ENCODE measurements around the gene STXBP6. TPM values are rescaled to one million over a fixed set of nuclear protein-coding genes. Genes with fewer than 3 reads are reported as not detected.

STXBP6 gene
- total and polyA plus RNA-seq, 12 donors = 0.06 to 3.7 (median 0.68) TPM

GRCh38 chr14:24928386-24928900 lies 121.5 kb downstream of the STXBP6 start:
- H3K4me3 ChIP-seq = no peak overlapping the region
- no peaks in the 10 kb centered on the region for H3K4me1 ChIP-seq (replicated peaks in 1 of 2)
- no peaks in the 10 kb centered on the region for H3K9me3 ChIP-seq (replicated peaks in 1 of 3)
- DNase-seq = no peak
- 37 to 43% (median 38%) methylated on average over 1 of the region's 1 CpG for WGBS, 4 donors
- H3K36me3 ChIP-seq (replicated peaks in 1 of 2) = no peaks in the 10 kb centered on the region
- H3K27ac ChIP-seq = no peak overlapping the region
- no peak for TF ChIP-seq POLR2A (IDR thresholded peaks at IDR 0.05)
- no peak for TF ChIP-seq CTCF (IDR thresholded peaks at IDR 0.05)
- intact Hi-C loops (cut with DNase I) = no loop called here
- H3K27me3 ChIP-seq = no peaks in the 10 kb centered on the region

- no peak overlapping the region for H3K4me3 ChIP-seq
- H3K27me3 ChIP-seq = no peaks in the 10 kb centered on the region
- H3K9me3 ChIP-seq (replicated peaks in 1 of 3) = no peaks in the 10 kb centered on the region
- TF ChIP-seq CTCF (IDR thresholded peaks at IDR 0.05) = no peak
- no peaks in the 10 kb centered on the region for H3K4me1 ChIP-seq (replicated peaks in 1 of 2)
- no peak for DNase-seq
- intact Hi-C loops (cut with DNase I) = no loop called here
- no peaks in the 10 kb centered on the region for H3K36me3 ChIP-seq (replicated peaks in 1 of 2)
- no peak overlapping the region for H3K27ac ChIP-seq
- WGBS, 4 donors = 31 to 49% (median 39%) methylated on average over 4 of the region's 4 CpGs
These were observed 122.1 kb downstream of the STXBP6 start for GRCh38 chr14:24927809-24928208.

- no peak for DNase-seq
- H3K36me3 ChIP-seq (replicated peaks in 1 of 2) = no peaks in the 10 kb centered on the region
- no peaks in the 10 kb centered on the region for H3K4me1 ChIP-seq (replicated peaks in 1 of 2)
- no peak overlapping the region for H3K27ac ChIP-seq
- H3K27me3 ChIP-seq = no peaks in the 10 kb centered on the region
- H3K4me3 ChIP-seq = no peak overlapping the region
- WGBS, 4 donors = 82 to 90% (median 84%) methylated on average over 5 of the region's 5 CpGs
- H3K9me3 ChIP-seq (replicated peaks in 1 of 3) = no peaks in the 10 kb centered on the region
- TF ChIP-seq CTCF (IDR thresholded peaks at IDR 0.05) (no peak), POLR2A (IDR thresholded peaks at IDR 0.05) (no peak)
- intact Hi-C loops (cut with DNase I) = no loop called here
These were observed 124.1 kb downstream of the STXBP6 start for GRCh38 chr14:24925771-24926374.

- WGBS, 4 donors = 68 to 81% (median 78%) methylated on average over 2 to 3 of the region's 3 CpGs
- Histone ChIP-seq H3K36me3 (replicated peaks in 1 of 2) (no peaks in the 10 kb centered on the region), H3K27me3 (no peaks in the 10 kb centered on the region), H3K4me3 (no peak overlapping the region), H3K27ac (no peak overlapping the region), H3K4me1 (replicated peaks in 1 of 2) (no peaks in the 10 kb centered on the region), H3K9me3 (replicated peaks in 1 of 3) (no peaks in the 10 kb centered on the region)
- DNase-seq = no peak
- TF ChIP-seq CTCF (IDR thresholded peaks at IDR 0.05) (no peak), POLR2A (IDR thresholded peaks at IDR 0.05) (no peak)
- intact Hi-C loops (cut with DNase I) = no loop called here
These were observed 125.4 kb downstream of the STXBP6 start for GRCh38 chr14:24924544-24924943.
